Measurements from ENCODE around the gene BNC2. TPM values are rescaled to one million over a fixed set of nuclear protein-coding genes. Genes with fewer than 3 reads are reported as not detected.

BNC2 gene
- total RNA-seq, 1 experiment from 2014 or later = 5.7 TPM

- intact Hi-C loops (cut with micrococcal nuclease; ENCODE audit: unreplicated experiment) = no loop called here
- no peaks in the 10 kb centered on the region for H3K4me1 ChIP-seq (ENCODE audit: control insufficient read depth, insufficient read depth, low read length)
- CTCF ChIA-PET = no interaction called here
- no TSS peak for BruUV-seq (replicated peaks)
- in situ Hi-C loops (cut with HindIII; ENCODE audit: low pct_unique_long_range_greater_than_20kb, low sequenced_read_pairs) = no loop called here
- no peak for DNase-seq (ENCODE audit: low read depth, low spot score)
- ATAC-seq = no peak
- no peaks in the 10 kb centered on the region for H3K9me3 ChIP-seq (ENCODE audit: control insufficient read depth, insufficient read depth, low read depth, low read length)
- POLR2A ChIA-PET = no interaction called here
- no peak overlapping the region for H3K4me3 ChIP-seq (ENCODE audit: low read depth in 2 of 2, low read length in 2 of 2)
- no peaks in the 10 kb centered on the region for H3K36me3 ChIP-seq (ENCODE audit: control insufficient read depth, insufficient read depth, low read length)
- no peaks in the 10 kb centered on the region for H3K27me3 ChIP-seq (ENCODE audit: control insufficient read depth, insufficient read depth, low read length)
- TF ChIP-seq REST (IDR thresholded peaks at IDR 0.05; ENCODE audit: insufficient read depth in 1 of 2, low read depth in 2 of 2, low read length in 1 of 2) (no peak), TCF7L2 (IDR thresholded peaks at IDR 0.05; ENCODE audit: low read depth, low read length) (no peak), CTCF (IDR thresholded peaks at IDR 0.05) (no peak), SIN3A (IDR thresholded peaks at IDR 0.05; ENCODE audit: borderline replicate concordance, insufficient read depth, low read depth, low read length) (no peak), POLR2AphosphoS5 (IDR thresholded peaks at IDR 0.05; ENCODE audit: low read depth, low read length) (no peak)
- no peak overlapping the region for H3K27ac ChIP-seq (ENCODE audit: low read length)
Measured at GRCh38 chr9:16526380-16526779, 344.1 kb downstream of the BNC2 start.

- H3K4me1 ChIP-seq (ENCODE audit: control insufficient read depth, insufficient read depth, low read length) = no peaks in the 10 kb centered on the region
- ChIA-PET POLR2A (no interaction called here), CTCF (no interaction called here)
- intact Hi-C loops (cut with micrococcal nuclease; ENCODE audit: unreplicated experiment) (no loop called here), in situ Hi-C loops (cut with HindIII; ENCODE audit: low pct_unique_long_range_greater_than_20kb, low sequenced_read_pairs) (no loop called here)
- TF ChIP-seq POLR2AphosphoS5 (IDR thresholded peaks at IDR 0.05; ENCODE audit: low read depth, low read length) = no peak
- TF ChIP-seq TCF7L2 (IDR thresholded peaks at IDR 0.05; ENCODE audit: low read depth, low read length) = no peak
- no peak for TF ChIP-seq CTCF (IDR thresholded peaks at IDR 0.05)
- TF ChIP-seq SIN3A (IDR thresholded peaks at IDR 0.05; ENCODE audit: borderline replicate concordance, insufficient read depth, low read depth, low read length) = no peak
- TF ChIP-seq REST (IDR thresholded peaks at IDR 0.05; ENCODE audit: insufficient read depth in 1 of 2, low read depth in 2 of 2, low read length in 1 of 2) = no peak
- H3K27me3 ChIP-seq (ENCODE audit: control insufficient read depth, insufficient read depth, low read length) = no peaks in the 10 kb centered on the region
- DNase-seq (ENCODE audit: low read depth, low spot score) (no peak), ATAC-seq (no peak)
- BruUV-seq (replicated peaks) = no TSS peak
- no peak overlapping the region for H3K27ac ChIP-seq (ENCODE audit: low read length)
- H3K9me3 ChIP-seq (ENCODE audit: control insufficient read depth, insufficient read depth, low read depth, low read length) = no peaks in the 10 kb centered on the region
- H3K36me3 ChIP-seq (ENCODE audit: control insufficient read depth, insufficient read depth, low read length) = no peaks in the 10 kb centered on the region
- no peak overlapping the region for H3K4me3 ChIP-seq (ENCODE audit: low read depth in 2 of 2, low read length in 2 of 2)
Measured at GRCh38 chr9:16524823-16525222, 345.6 kb downstream of the BNC2 start.

Measured in Panc1 (cell line).